Thoracic aorta (tissue), 2 donors: ENCODE measurements around the gene GSTO1. TPM values are rescaled to one million over a fixed set of nuclear protein-coding genes. Genes with fewer than 3 reads are reported as not detected.

ENCODE experiments used
- ATAC-seq: fragments of 150-250 bp; one replicate; pipeline ENCODE4 v1.8.0; 2017; ENCODE audit warnings: low read depth; ENCODE audit not compliant: insufficient number of reproducible peaks, low FRiP score
- DNase-seq: peaks from one replicate; pipeline ENCODE4 v3.0.0-alpha.2; 2020; ENCODE audit warnings: low spot score
- H3K27ac ChIP-seq, 2 donors: fragments of 200-600 bp; sonication (generic); 1 replicate in 1 of 2; 2 replicates in 1 of 2; pipeline ENCODE4 v1.5.1; 2016; ENCODE audit warnings: mild to moderate bottlenecking in 2 of 2, moderate library complexity in 2 of 2
- H3K27me3 ChIP-seq: fragments of 200-600 bp; sonication (generic); replicated peaks from 2 replicates; pipeline ENCODE4 v1.6.0; 2016; ENCODE audit warnings: mild to moderate bottlenecking; ENCODE audit not compliant: insufficient read depth
- H3K36me3 ChIP-seq: fragments of 200-600 bp; sonication (generic); one replicate; pipeline ENCODE4 v1.5.1; 2016
- H3K4me1 ChIP-seq, 2 donors: fragments of 200-600 bp; sonication (generic); 1 replicate in 1 of 2; 2 replicates in 1 of 2; pipeline versions ENCODE4 v1.5.1 to v1.6.0; 2016; ENCODE audit warnings: low read depth in 2 of 2, mild to moderate bottlenecking in 1 of 2; ENCODE audit not compliant: control insufficient read depth in 1 of 2
- H3K4me3 ChIP-seq: fragments of 200-600 bp; sonication (generic); 2 replicates; pipeline ENCODE4 v1.5.1; 2016; ENCODE audit warnings: mild to moderate bottlenecking
- H3K9me3 ChIP-seq: fragments of 200-600 bp; sonication (generic); 2 replicates; pipeline ENCODE4 v1.5.1; 2016
- CTCF ChIP-seq: fragments of 200-600 bp; sonication (generic); IDR thresholded peaks from one replicate; pipeline ENCODE4 v1.5.1; 2019; ENCODE audit warnings: antibody characterized with exemption
- total RNA-seq, 2 donors: library from RNA; depleted of rRNA; stranded (reverse); fragments of >200 nt; gene quantifications; one replicate each; pipeline versions ENCODE4 v1.1.0 to v1.2.3, GENCODE V29; 2016

GSTO1 gene
- total RNA-seq, 2 donors from 2014 or later: 68.5 to 96.4 TPM

GRCh38 chr10:104220522-104220921, 34.2 kb upstream of the GSTO1 start:
- H3K4me3 ChIP-seq: no peak overlapping the region
- no peaks in the 10 kb centered on the region for H3K9me3 ChIP-seq
- H3K36me3 ChIP-seq: no peaks in the 10 kb centered on the region
- H3K27me3 ChIP-seq: no peaks in the 10 kb centered on the region
- H3K4me1 ChIP-seq: no peaks in the 10 kb centered on the region
- no peak for DNase-seq
- no peak for TF ChIP-seq CTCF
- ATAC-seq: no peak
- H3K27ac ChIP-seq: no peak overlapping the region

GRCh38 chr10:104223304-104223703, 31.4 kb upstream of the GSTO1 start:
- H3K27ac ChIP-seq: no peak overlapping the region
- TF ChIP-seq CTCF: no peak
- no peak for ATAC-seq
- no peaks in the 10 kb centered on the region for H3K27me3 ChIP-seq
- H3K4me3 ChIP-seq: no peak overlapping the region
- no peaks in the 10 kb centered on the region for H3K4me1 ChIP-seq
- no peak for DNase-seq
- H3K9me3 ChIP-seq: no peaks in the 10 kb centered on the region
- H3K36me3 ChIP-seq: no peaks in the 10 kb centered on the region

GRCh38 chr10:104230490-104230889, 24.2 kb upstream of the GSTO1 start:
- no peaks in the 10 kb centered on the region for H3K36me3 ChIP-seq
- H3K27ac ChIP-seq: no peak overlapping the region
- no peak for TF ChIP-seq CTCF
- no peaks in the 10 kb centered on the region for H3K27me3 ChIP-seq
- DNase-seq (no peak), ATAC-seq (no peak)
- no peaks in the 10 kb centered on the region for H3K9me3 ChIP-seq
- H3K4me1 ChIP-seq: peaks cover 5 to 6% of the 10 kb centered on the region in 2 donors
- H3K4me3 ChIP-seq: no peak overlapping the region

- no peak for TF ChIP-seq CTCF
- peak; percentile 94 for DNase-seq
- Histone ChIP-seq H3K36me3 (no peaks in the 10 kb centered on the region), H3K4me3 (peak within 1 kb of the TSS; percentile 75), H3K4me1 (peaks cover 5 to 6% of the 10 kb centered on the region in 2 donors), H3K27ac (no peak within 1 kb of the TSS), H3K27me3 (no peaks in the 10 kb centered on the region), H3K9me3 (no peaks in the 10 kb centered on the region)
- peak; percentile 98 for ATAC-seq
Observed at GRCh38 chr10:104231784-104232612, 22.7 kb upstream of the GSTO1 start, which contains the start of gene CFAP43. Gene CFAP43 (minus strand): TSS chr10:104232364. CDS start chr10:104232246, 118 bp downstream.

GRCh38 chr10:104232613-104233102, 22.0 kb upstream of the GSTO1 start:
- TF ChIP-seq CTCF: no peak

More at GRCh38 chr10:104232613-104233102, 22.0 kb upstream of the GSTO1 start:
- H3K4me3 ChIP-seq: peak overlapping the region; percentile 75
- ATAC-seq (peak; percentile 49), DNase-seq (no peak)
- H3K27ac ChIP-seq: no peak overlapping the region
- H3K27me3 ChIP-seq: no peaks in the 10 kb centered on the region
- no peaks in the 10 kb centered on the region for H3K36me3 ChIP-seq
- peaks cover 5 to 6% of the 10 kb centered on the region in 2 donors for H3K4me1 ChIP-seq
- no peaks in the 10 kb centered on the region for H3K9me3 ChIP-seq
